Ovary (tissue), 9 donors: Measurements from ENCODE around the gene ZFP2. TPM values are rescaled to one million over a fixed set of nuclear protein-coding genes. Genes with fewer than 3 reads are reported as not detected.

Source experiments
- DNase-seq, 5 donors: peaks; one replicate each; pipeline ENCODE4 v3.0.0-alpha.2; 2019 to 2020
- H3K27ac ChIP-seq, 2 donors: fragments of 200-600 bp; one replicate each; pipeline versions ENCODE4 v1.5.1 to v1.8.0; 2019 to 2022
- H3K27me3 ChIP-seq: fragments of 200-600 bp; one replicate; pipeline ENCODE4 v1.8.0; 2022
- H3K36me3 ChIP-seq: fragments of 200-600 bp; sonication (generic); one replicate; pipeline ENCODE4 v1.5.1; 2019
- H3K4me1 ChIP-seq: one replicate; pipeline ENCODE4 v1.8.1; 2013; ENCODE audit warnings: mild to moderate bottlenecking, moderate library complexity; ENCODE audit not compliant: insufficient read depth
- H3K4me3 ChIP-seq: fragments of 200-600 bp; sonication (generic); one replicate; pipeline ENCODE4 v1.5.1; 2017
- H3K9me3 ChIP-seq, 2 donors: fragments of 200-600 bp in 1 of 2; sonication (generic) in 1 of 2; one replicate each; pipeline versions ENCODE4 v1.5.1 to v1.8.1; 2013 to 2019; ENCODE audit warnings: mild to moderate bottlenecking in 1 of 2, moderate library complexity in 1 of 2
- EP300 ChIP-seq: sonication (generic); formaldehyde crosslinking; IDR thresholded peaks from one replicate; pipeline ENCODE4 v1.6.1; 2017; ENCODE audit warnings: antibody characterized with exemption
- POLR2A ChIP-seq: fragments of 450-650 bp; IDR thresholded peaks from one replicate; pipeline ENCODE4 v1.6.1; 2017; ENCODE audit warnings: antibody characterized with exemption, mild to moderate bottlenecking, moderate library complexity
- WGBS, 3 donors: extraction: QIAGEN DNeasy Blood & Tissue Kit in 1 of 3; methylation state at CpG; one replicate each; pipeline versions ENCODE4 v1.1.5 to v1.1.7; 2013 to 2017; 5-methylcytosine and 5-hydroxymethylcytosine counted together
- intact Hi-C, 4 donors: fragments of 100-400 bp; cut with DNase I; formaldehyde crosslinking; loops; one replicate each; pipeline versions ENCODE4 v1.11.0 to v1.15.1; 2022 to 2023
- polyA plus RNA-seq, 2 donors: library from polyadenylated mRNA; stranded (reverse); fragments of 200-250 nt in 1 of 2; fragments of 350-450 nt in 1 of 2; fragmentation: Illumina TruSeq in 1 of 2; extraction: RNeasy Lipid Tissue Mini Kit (QIAGEN cat#74804) in 1 of 2; gene quantifications; one replicate each; pipeline ENCODE4 v1.2.3, GENCODE V29; 2013 to 2014
- total RNA-seq, 7 donors: library from RNA; depleted of rRNA in 2 of 7; stranded (reverse); fragments of >200 nt in 2 of 7; fragmentation: NEBNext Ultra II Directional in 3 of 7; extraction: Animal tissue kit (Norgen Biotek cat#: 25700) in 3 of 7; gene quantifications; one replicate each; pipeline versions ENCODE4 v1.1.0 to v1.2.4, GENCODE V29; 2016 to 2023
- TF ChIP-seq, protein P1 (sequence below), 3 donors: fragments of 450-650 bp in 2 of 3; fragments of 200-600 bp in 1 of 3; IDR thresholded peaks; one replicate each; pipeline versions ENCODE4 v1.5.1 to v1.8.0; 2016 to 2022; ENCODE audit warnings: antibody characterized with exemption in 3 of 3, mild to moderate bottlenecking in 1 of 3
- donor health status: DM: no; HTN: no; CAD: no; lungs with moderate emphysema.
- donor health status: DM: no; HTN: no; CAD: no.
- donor health status: Bipolar disorder and iron deficiency.
- donor health status: DM: yes; HTN: yes; CAD: no.
- donor health status: DM: no; HTN: no; CAD: no.
- donor health status: DM: yes; HTN: yes; CAD: no.

Gene ZFP2
- total and polyA plus RNA-seq, 9 donors, result 1.1 to 4.2 (median 3.3) TPM

DNA sequence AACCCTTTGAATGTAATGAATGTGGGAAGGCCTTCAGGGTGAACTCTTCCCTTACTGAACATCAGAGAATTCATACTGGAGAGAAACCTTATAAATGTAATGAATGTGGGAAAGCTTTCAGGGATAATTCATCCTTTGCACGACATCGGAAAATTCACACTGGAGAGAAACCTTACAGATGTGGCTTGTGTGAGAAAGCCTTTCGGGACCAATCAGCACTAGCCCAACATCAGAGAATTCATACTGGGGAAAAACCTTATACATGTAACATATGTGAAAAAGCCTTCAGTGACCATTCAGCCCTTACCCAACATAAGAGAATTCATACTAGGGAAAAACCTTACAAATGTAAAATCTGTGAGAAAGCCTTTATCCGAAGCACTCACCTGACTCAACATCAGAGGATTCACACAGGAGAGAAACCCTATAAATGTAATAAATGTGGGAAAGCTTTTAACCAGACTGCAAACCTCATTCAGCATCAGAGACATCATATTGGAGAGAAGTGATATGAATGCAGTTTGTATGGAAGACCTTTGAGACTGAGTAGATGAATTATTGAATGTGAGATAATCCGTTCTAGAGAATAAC, 69.8 kb downstream of the ZFP2 start:
- DNase-seq, result no peak
- Histone ChIP-seq H3K4me1 (no peaks in the 10 kb centered on the region), H3K9me3 (peaks cover 15 to 67% of the 10 kb centered on the region in 2 donors), H3K36me3 (no peaks in the 10 kb centered on the region), H3K27ac (no peak overlapping the region), H3K4me3 (no peak overlapping the region), H3K27me3 (no peaks in the 10 kb centered on the region)
- TF ChIP-seq EP300 (no peak), POLR2A (no peak)
- TF ChIP-seq, protein P1, sequence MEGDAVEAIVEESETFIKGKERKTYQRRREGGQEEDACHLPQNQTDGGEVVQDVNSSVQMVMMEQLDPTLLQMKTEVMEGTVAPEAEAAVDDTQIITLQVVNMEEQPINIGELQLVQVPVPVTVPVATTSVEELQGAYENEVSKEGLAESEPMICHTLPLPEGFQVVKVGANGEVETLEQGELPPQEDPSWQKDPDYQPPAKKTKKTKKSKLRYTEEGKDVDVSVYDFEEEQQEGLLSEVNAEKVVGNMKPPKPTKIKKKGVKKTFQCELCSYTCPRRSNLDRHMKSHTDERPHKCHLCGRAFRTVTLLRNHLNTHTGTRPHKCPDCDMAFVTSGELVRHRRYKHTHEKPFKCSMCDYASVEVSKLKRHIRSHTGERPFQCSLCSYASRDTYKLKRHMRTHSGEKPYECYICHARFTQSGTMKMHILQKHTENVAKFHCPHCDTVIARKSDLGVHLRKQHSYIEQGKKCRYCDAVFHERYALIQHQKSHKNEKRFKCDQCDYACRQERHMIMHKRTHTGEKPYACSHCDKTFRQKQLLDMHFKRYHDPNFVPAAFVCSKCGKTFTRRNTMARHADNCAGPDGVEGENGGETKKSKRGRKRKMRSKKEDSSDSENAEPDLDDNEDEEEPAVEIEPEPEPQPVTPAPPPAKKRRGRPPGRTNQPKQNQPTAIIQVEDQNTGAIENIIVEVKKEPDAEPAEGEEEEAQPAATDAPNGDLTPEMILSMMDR (IDR thresholded peaks at IDR 0.05), result no peak
- WGBS, 3 donors, result 93 to 98% (median 97%) methylated on average over 5 of the region's 5 CpGs
- intact Hi-C loops, result no loop called here

DNA sequence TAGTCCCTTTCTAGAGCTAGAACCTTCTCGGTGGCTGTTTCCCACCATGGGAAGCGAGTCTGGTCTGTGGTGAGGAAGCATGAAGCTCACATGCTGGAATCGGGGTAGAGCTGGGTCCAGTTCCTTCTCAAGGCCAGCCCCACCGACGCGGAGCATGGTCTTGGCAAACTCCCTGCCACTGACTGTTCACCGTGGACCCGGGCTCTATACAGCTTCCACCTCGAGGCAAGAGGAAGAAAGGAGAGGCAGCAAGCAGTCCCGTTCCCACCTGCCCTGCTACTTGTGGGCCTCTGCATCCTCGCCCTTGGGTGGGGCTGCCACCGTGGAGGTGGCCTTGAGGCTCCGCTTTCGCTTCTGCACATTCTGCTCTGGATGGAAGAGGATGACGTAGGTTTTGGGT, 85.7 kb downstream of the ZFP2 start:
- Histone ChIP-seq H3K4me3 (no peak overlapping the region), H3K9me3 (peaks cover 0 to 31% of the 10 kb centered on the region in 2 donors), H3K27me3 (no peaks in the 10 kb centered on the region), H3K36me3 (no peaks in the 10 kb centered on the region), H3K27ac (no peak overlapping the region), H3K4me1 (no peaks in the 10 kb centered on the region)
- WGBS, 3 donors, result 97 to 98% (median 98%) methylated on average over 15 of the region's 15 CpGs
- intact Hi-C loops, result no loop called here
- TF ChIP-seq, protein P1 (IDR thresholded peaks at IDR 0.05), result no peak
- TF ChIP-seq EP300 (no peak), POLR2A (no peak)
- DNase-seq, result no peak

Other genes with a start within 250 kb of the ZFP2 start
- gene ZNF354A, start 165.3 kb upstream of the ZFP2 start, total RNA-seq, result 10 to 100 TPM in 5 of 7 donors, 1 to 10 TPM in 2; 7.4 to 13.4 (median 10.8) TPM
- gene ZNF354A, start 165.3 kb upstream of the ZFP2 start, polyA plus RNA-seq, result 1 to 10 TPM; 8.1 to 8.9 TPM
- gene ZNF354B, start 36.0 kb upstream of the ZFP2 start, total RNA-seq, result 10 to 100 TPM; 15.0 to 21.8 (median 16.3) TPM
- gene ZNF354B, start 36.0 kb upstream of the ZFP2 start, polyA plus RNA-seq, result 10 to 100 TPM in 1 of 2 donors, 1 to 10 TPM in 1; 9.5 to 10.8 TPM
- gene ZNF454, start 45.3 kb downstream of the ZFP2 start, total RNA-seq, result 1 to 10 TPM; 2.9 to 7.4 (median 5.7) TPM
- 1 to 10 TPM; 2.2 to 3.2 TPM for gene ZNF454, start 45.3 kb downstream of the ZFP2 start, polyA plus RNA-seq
- not detected for gene GRM6, start 99.4 kb downstream of the ZFP2 start, total RNA-seq
- gene GRM6, start 99.4 kb downstream of the ZFP2 start, polyA plus RNA-seq, result not detected
- gene ZNF879, start 127.9 kb downstream of the ZFP2 start, total RNA-seq, result 10 to 100 TPM in 1 of 7 donors, 1 to 10 TPM in 6; 2.5 to 12.1 (median 5.8) TPM
- gene ZNF879, start 127.9 kb downstream of the ZFP2 start, polyA plus RNA-seq, result 1 to 10 TPM; 2.7 to 3.1 TPM
- gene ZNF354C, start 164.5 kb downstream of the ZFP2 start, total RNA-seq, result 10 to 100 TPM in 3 of 7 donors, 1 to 10 TPM in 4; 4.9 to 11.8 (median 10.0) TPM
- 1 to 10 TPM; 4.1 to 6.2 TPM for gene ZNF354C, start 164.5 kb downstream of the ZFP2 start, polyA plus RNA-seq